GM13977 (cell line): Measurements from ENCODE around the gene TTC39A.

Experiments used
- DNase-seq: peaks from one replicate; pipeline ENCODE4 v3.0.0; 2012; ENCODE audit warnings: low spot score
- in situ Hi-C: fragments of 300-500 bp; cut with MboI; formaldehyde crosslinking; loops from one replicate; pipeline ENCODE4 v1.12.0; 2022; ENCODE audit warnings: low sequenced_read_pairs, low pct_unique_long_range_greater_than_20kb, mixed read lengths, inconsistent platforms; ENCODE audit not compliant: unreplicated experiment
- TF ChIP-seq, protein P1 (sequence below): IDR thresholded peaks from 2 replicates; pipeline ENCODE4 v1.5.1; 2012; ENCODE audit warnings: mild to moderate bottlenecking, control low read depth; ENCODE audit not compliant: insufficient read depth; ENCODE audit errors: extremely low read depth, missing control alignments

The TTC39A gene

DNA sequence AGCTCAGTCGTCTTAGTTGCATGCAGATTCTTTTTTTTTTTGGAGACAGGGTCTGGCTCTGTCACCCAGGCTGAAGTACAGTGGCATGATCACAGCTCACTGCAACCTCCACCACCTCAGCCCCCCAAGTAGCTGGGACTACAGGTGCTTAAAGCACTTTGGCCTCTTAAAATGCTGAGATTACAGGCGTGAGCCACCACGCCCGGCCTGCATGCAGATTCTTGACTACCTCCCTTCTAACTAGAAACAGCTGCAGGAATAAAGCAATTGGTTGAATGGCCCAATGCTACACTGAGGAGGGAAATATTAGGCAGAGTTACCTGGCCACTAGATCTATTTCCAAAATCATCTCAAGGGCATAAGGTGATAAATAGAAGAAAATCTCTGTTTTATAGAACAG, 29.5 kb upstream of the TTC39A start:
- DNase-seq, result no peak
- TF ChIP-seq, protein P1, sequence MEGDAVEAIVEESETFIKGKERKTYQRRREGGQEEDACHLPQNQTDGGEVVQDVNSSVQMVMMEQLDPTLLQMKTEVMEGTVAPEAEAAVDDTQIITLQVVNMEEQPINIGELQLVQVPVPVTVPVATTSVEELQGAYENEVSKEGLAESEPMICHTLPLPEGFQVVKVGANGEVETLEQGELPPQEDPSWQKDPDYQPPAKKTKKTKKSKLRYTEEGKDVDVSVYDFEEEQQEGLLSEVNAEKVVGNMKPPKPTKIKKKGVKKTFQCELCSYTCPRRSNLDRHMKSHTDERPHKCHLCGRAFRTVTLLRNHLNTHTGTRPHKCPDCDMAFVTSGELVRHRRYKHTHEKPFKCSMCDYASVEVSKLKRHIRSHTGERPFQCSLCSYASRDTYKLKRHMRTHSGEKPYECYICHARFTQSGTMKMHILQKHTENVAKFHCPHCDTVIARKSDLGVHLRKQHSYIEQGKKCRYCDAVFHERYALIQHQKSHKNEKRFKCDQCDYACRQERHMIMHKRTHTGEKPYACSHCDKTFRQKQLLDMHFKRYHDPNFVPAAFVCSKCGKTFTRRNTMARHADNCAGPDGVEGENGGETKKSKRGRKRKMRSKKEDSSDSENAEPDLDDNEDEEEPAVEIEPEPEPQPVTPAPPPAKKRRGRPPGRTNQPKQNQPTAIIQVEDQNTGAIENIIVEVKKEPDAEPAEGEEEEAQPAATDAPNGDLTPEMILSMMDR, result no peak
- in situ Hi-C loops, result no loop called here

DNA sequence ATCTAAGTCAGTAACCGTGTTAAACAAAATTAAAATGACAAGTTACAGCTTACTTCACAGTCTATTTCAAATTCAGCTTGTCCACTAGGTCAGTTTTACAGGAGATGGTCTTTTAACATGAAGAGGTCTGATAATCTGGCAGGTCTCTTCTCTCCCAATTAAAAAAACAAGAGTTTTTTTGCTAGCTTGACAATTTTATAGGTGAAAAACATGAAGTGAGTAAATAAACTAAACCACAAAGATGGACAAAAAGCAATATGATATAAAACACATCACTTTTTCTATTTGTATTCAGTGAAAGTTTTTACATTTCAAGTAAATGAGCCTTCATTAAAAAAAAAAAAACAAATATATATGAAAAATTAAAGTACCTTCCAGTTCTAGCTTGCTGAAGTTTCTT, 25.0 kb upstream of the TTC39A start:
- in situ Hi-C loops, result no loop called here

DNA sequence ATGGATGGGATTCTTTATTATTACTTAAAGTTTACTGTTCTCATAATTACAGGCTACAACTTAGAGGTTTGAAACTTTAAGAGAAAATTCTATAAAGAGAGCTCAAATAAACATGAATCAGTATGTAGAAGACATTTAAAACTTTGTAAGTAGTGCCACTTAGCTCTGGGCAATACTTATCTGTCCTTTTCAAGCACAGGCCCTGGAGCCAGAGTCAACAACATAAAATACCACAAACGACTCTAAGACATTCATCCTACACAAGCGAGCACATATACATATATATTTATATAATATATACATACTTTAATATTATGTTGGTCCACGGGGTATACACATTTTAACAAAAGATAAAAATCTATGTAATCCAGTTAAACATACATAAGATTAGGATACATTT, 24.1 kb upstream of the TTC39A start:
- in situ Hi-C loops, result no loop called here
- TF ChIP-seq, protein P1, result no peak
- no peak for DNase-seq

More for the DNA sequence above, 25.0 kb upstream of the TTC39A start:
- TF ChIP-seq, protein P1, result no peak
- no peak for DNase-seq

DNA sequence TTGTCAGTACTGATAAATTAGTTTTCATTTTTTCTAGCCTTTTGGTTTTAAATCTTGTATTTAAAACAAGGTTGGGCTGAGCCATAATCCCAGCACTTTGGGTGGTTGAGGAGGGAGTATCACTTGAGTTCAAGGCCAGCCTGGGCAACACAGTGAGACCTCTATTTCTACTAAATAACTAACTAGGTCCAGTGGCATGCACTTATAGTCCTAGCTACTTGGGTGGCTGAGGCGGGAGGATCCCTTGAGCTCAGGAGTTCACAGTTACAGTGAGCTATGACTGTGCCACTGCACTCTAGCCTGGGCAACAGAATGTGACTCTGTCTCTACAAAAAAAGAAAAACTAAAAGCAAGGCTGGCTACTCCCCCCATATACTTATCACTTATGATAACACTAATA, 21.5 kb upstream of the TTC39A start:
- TF ChIP-seq, protein P1, result no peak
- in situ Hi-C loops, result no loop called here
- DNase-seq, result no peak

DNA sequence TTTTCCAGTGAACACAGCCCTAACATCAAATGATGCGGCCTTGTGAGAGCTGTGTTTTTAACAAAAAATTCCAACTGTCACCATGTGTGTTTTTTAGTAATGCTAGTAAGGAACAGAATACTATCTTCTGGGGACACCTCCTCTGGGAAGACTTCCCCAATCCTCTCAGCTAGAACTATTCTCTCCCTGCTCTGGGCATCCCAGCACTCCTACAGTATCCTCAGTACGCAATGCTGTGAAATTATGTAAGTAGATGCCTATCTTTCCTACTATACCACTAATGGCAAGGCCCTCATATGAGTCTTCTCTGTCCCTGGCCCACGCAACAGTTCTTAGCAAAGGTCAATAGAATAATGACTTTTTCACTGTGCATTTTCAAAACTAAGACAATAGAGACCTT, 19.5 kb upstream of the TTC39A start:
- TF ChIP-seq, protein P1, result no peak
- DNase-seq, result no peak
- in situ Hi-C loops, result no loop called here

DNA sequence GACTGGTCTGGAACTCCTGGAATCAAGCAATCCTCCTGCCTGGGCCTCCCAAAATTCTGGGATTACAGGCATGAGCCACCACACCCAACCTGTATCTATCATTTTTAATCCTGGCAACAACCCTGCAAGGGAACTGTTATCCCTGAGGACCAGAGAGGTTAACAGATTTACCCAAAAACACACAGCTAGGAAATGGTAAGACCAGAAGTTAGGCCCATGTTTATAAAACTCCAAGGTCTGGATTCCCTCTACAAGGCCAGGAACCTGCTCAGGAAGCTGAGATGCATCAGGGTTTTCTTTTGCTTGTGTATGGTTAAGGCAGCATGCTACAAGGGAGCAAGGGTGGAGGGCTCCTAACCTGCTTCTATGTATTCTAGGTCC, 17.8 kb upstream of the TTC39A start:
- in situ Hi-C loops, result no loop called here
- no peak for DNase-seq
- TF ChIP-seq, protein P1, result no peak
